Calu3 (cell line): Measurements from ENCODE around the gene ABHD2. TPM values are rescaled to one million over a fixed set of nuclear protein-coding genes. Genes with fewer than 3 reads are reported as not detected.

Experiments used
- BruUV-seq: library from RNA; stranded (reverse); fragments of 400-500 nt; replicated peaks from 2 replicates; lab custom pipeline; 2021; lab: Mats Ljungman, UMichigan
- CTCF ChIA-PET: fragments of 300-600 bp; sonication (Branson Sonifier 250); formaldehyde crosslinking; loops from one replicate; lab custom pipeline; 2022; ENCODE audit warnings: antibody characterized with exemption; lab: Charles Lee
- DNase-seq: peaks from one replicate; pipeline ENCODE4 v3.0.0; 2022
- H3K27ac Mint-ChIP-seq: one replicate; pipeline ENCODE4 v1.8.0; 2022; ENCODE audit warnings: mixed read lengths; ENCODE audit not compliant: unreplicated experiment
- H3K27me3 Mint-ChIP-seq: one replicate; pipeline ENCODE4 v1.8.0; 2022; ENCODE audit warnings: mixed read lengths; ENCODE audit not compliant: unreplicated experiment
- H3K36me3 Mint-ChIP-seq: one replicate; pipeline ENCODE4 v1.8.0; 2022; ENCODE audit warnings: mild to moderate bottlenecking, moderate library complexity, mixed read lengths; ENCODE audit not compliant: insufficient read depth, unreplicated experiment
- H3K4me1 Mint-ChIP-seq: one replicate; pipeline ENCODE4 v1.8.0; 2022; ENCODE audit warnings: mild to moderate bottlenecking, low read depth, mixed read lengths; ENCODE audit not compliant: unreplicated experiment
- H3K4me3 Mint-ChIP-seq: one replicate; pipeline ENCODE4 v1.8.0; 2022; ENCODE audit warnings: mild to moderate bottlenecking, low read depth, moderate library complexity, mixed read lengths; ENCODE audit not compliant: unreplicated experiment
- H3K9me3 Mint-ChIP-seq: one replicate; pipeline ENCODE4 v1.8.0; 2022; ENCODE audit warnings: low read depth, mixed read lengths; ENCODE audit not compliant: unreplicated experiment
- CTCF ChIP-seq: fragments of 200-600 bp; IDR thresholded peaks from one replicate; pipeline ENCODE4 v1.8.0; 2022; ENCODE audit warnings: antibody characterized with exemption; ENCODE audit not compliant: unreplicated experiment
- intact Hi-C: fragments of 100-400 bp; cut with micrococcal nuclease; formaldehyde crosslinking; loops from one replicate; pipeline ENCODE4 v1.10.0; 2022; ENCODE audit not compliant: unreplicated experiment
- total RNA-seq: library from RNA; stranded (reverse); gene quantifications from 2 replicates; pipeline ENCODE4 v1.2.3, GENCODE V29; 2022

Gene ABHD2
- total RNA-seq, 1 experiment from 2014 or later: 353 TPM

- Mint-ChIP-seq H3K4me3 (no peak overlapping the region), H3K27ac (peak overlapping the region; percentile 88), H3K27me3 (no peaks in the 10 kb centered on the region), H3K4me1 (peaks cover 80% of the 10 kb centered on the region), H3K36me3 (peaks cover 52% of the 10 kb centered on the region), H3K9me3 (no peaks in the 10 kb centered on the region)
- DNase-seq: no peak
- no peak for TF ChIP-seq CTCF
- CTCF ChIA-PET: interaction anchor here (4.4 kb wide), 1 partner anchor 22 kb away, joined by 21 read pairs; the partner anchor contains the start of gene ABHD2
- intact Hi-C loops: loop anchor here (2.0 kb wide), 2 partner anchors 47 to 63 kb away; no protein-coding TSS in a partner anchor
- BruUV-seq: no TSS peak
Measured at GRCh38 chr15:89066280-89066679, 22.0 kb upstream of the ABHD2 start.

DNA sequence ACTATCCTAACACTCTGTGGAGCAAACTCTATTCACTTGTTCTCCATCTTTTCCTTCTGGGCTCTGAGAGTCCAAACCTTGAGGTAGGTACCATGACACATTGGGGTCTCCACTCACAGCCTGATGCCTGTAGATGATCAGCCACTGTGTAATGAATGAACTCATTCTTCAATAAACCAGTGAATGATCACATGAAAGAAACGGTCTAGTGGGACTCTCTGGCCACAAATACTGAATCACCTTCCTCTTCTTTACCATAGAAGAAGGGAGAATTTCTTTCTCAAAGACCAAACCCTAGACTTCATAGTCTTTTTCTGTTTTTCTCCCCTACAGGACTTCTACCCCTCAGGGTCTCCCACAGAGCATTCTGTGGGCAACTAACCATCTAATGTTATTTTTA, 20.5 kb upstream of the ABHD2 start:
- Mint-ChIP-seq H3K4me1 (peaks cover 67% of the 10 kb centered on the region), H3K4me3 (peak overlapping the region; percentile 2), H3K36me3 (peaks cover 49% of the 10 kb centered on the region), H3K27ac (peak overlapping the region; percentile 88), H3K27me3 (no peaks in the 10 kb centered on the region), H3K9me3 (no peaks in the 10 kb centered on the region)
- no TSS peak for BruUV-seq
- CTCF ChIA-PET: interaction anchor here (0.6 to 4.4 kb wide), 6 partner anchors 10 to 1251 kb away, joined by 3 to 21 read pairs (median 3); partner anchors contain the start of gene ABHD2
- DNase-seq: no peak
- no peak for TF ChIP-seq CTCF
- intact Hi-C loops: loop anchor here (2.0 kb wide), 2 partner anchors 45 to 61 kb away; no protein-coding TSS in a partner anchor

- intact Hi-C loops: no loop called here
- peak; percentile 45 for DNase-seq
- no peak for TF ChIP-seq CTCF
- peaks cover 61% of the 10 kb centered on the region for H3K4me1 Mint-ChIP-seq
- peaks cover 43% of the 10 kb centered on the region for H3K36me3 Mint-ChIP-seq
- H3K27ac Mint-ChIP-seq: peak overlapping the region; percentile 88
- CTCF ChIA-PET: interaction anchor here (0.6 to 4.4 kb wide), 10 partner anchors 9 to 686 kb away, joined by 3 to 21 read pairs (median 3); partner anchors contain the start of gene ABHD2
- no peak overlapping the region for H3K4me3 Mint-ChIP-seq
- H3K9me3 Mint-ChIP-seq: no peaks in the 10 kb centered on the region
- BruUV-seq: no TSS peak
- H3K27me3 Mint-ChIP-seq: no peaks in the 10 kb centered on the region
Measured at GRCh38 chr15:89068325-89068784, 19.9 kb upstream of the ABHD2 start.

DNA sequence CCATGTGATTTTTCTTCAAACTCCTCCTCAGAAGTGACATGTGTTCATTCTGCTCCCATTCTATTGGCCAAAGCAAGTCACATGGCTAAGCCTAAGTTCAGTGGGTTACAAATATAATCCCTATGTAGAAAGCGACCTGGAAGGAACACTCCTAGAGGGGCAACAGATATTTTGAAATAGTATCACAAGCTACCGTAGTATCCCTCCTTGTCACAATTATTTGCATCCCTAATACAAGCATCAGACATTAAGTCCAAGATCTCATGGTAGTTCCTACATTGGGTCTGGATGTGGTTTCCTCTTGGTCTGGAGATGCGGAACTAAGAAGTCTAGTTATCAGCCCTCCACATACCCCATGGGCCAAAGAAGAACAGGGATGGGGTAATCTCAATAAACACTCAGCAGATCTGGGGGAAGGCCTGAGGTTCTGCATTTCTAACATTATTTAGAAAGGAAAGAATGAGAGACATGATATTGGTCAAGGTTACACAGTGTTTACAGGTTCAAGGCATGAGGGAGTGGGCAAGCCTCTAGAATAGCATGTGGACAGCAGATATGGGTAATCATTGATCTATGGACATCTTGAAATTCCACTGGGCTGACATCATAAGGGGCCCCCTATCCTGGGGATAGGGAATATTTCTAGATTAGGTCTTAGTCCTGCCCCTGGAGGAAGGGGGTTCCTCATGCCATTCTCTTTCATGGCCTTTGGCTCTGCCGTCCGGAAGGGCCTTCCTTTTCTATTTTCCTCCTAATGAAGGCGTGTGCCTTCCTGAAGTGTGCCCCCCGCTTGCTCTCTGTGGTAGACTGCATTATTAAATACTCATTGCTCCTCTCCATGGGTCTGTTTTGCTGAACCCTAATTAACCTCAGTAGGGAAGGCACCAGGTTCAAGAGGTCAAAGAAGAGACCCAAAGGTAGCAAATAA, 17.8 kb upstream of the ABHD2 start:
- Mint-ChIP-seq H3K36me3 (peaks cover 37% of the 10 kb centered on the region), H3K4me3 (no peak overlapping the region), H3K27me3 (no peaks in the 10 kb centered on the region), H3K9me3 (peaks cover 4% of the 10 kb centered on the region), H3K27ac (peak overlapping the region; percentile 80), H3K4me1 (peaks cover 57% of the 10 kb centered on the region)
- no TSS peak for BruUV-seq
- intact Hi-C loops: loop anchor here (2.0 kb wide), 1 partner anchor 18 kb away; the partner anchor contains the start of gene ABHD2
- DNase-seq: no peak
- CTCF ChIA-PET: interaction anchor here (2.2 to 4.4 kb wide), 2 partner anchors 8 to 18 kb away, joined by 6 to 21 read pairs; partner anchors contain the start of gene ABHD2
- TF ChIP-seq CTCF: no peak
